Endothelial cell of umbilical vein (primary cell): Measurements from ENCODE around the gene RAB3IL1. TPM values are rescaled to one million over a fixed set of nuclear protein-coding genes. Genes with fewer than 3 reads are reported as not detected.

Experiments
- BruUV-seq: library from RNA; stranded (reverse); fragments of 400-500 nt; replicated peaks from 2 replicates; lab custom pipeline; 2021; lab: Mats Ljungman, UMichigan
- CTCF ChIA-PET: fragments of 300-600, 350-600 bp; sonication (Branson Sonifier 250); formaldehyde crosslinking; loops from one replicate; lab custom pipeline; 2021; ENCODE audit warnings: antibody characterized with exemption, inconsistent platforms; lab: Charles Lee
- POLR2A ChIA-PET: fragments of 300-600, 350-600 bp; sonication (Branson Sonifier 250); formaldehyde crosslinking; loops from one replicate; lab custom pipeline; 2021; ENCODE audit warnings: antibody characterized with exemption, inconsistent platforms; lab: Charles Lee
- DNase-seq: peaks from one replicate; pipeline ENCODE4 v3.0.0-alpha.2; 2011; ENCODE audit warnings: low read depth, low spot score
- FAIRE-seq: peaks from 2 replicates; lab custom pipeline; 2011; peaks lifted over from hg19 to GRCh38; lab: Jason Lieb, UNC
- H2AFZ ChIP-seq: 2 replicates; pipeline ENCODE4 v1.6.0; 2012; ENCODE audit warnings: low read depth, low read length, control low read depth, inconsistent platforms
- H3K27ac ChIP-seq: 2 replicates; pipeline ENCODE4 v1.5.1; 2011; ENCODE audit warnings: low read depth, mild to moderate bottlenecking, control low read depth, low read length, moderate library complexity; ENCODE audit not compliant: insufficient read depth
- H3K27me3 ChIP-seq, 2 experiments: 2 replicates each; pipeline versions ENCODE4 v1.6.0 to v1.6.1; 2011; ENCODE audit warnings: low read length in 2 of 2, mixed read lengths in 1 of 2; ENCODE audit not compliant: control insufficient read depth in 2 of 2, insufficient read depth in 2 of 2
- H3K36me3 ChIP-seq, 2 experiments: 2 replicates in 1 of 2; 3 replicates in 1 of 2; pipeline ENCODE4 v1.5.1; 2011; ENCODE audit warnings: low read length in 2 of 2, mild to moderate bottlenecking in 1 of 2, moderate library complexity in 1 of 2; ENCODE audit not compliant: control insufficient read depth in 2 of 2, insufficient read depth in 2 of 2; ENCODE audit errors: extremely low read depth in 1 of 2
- H3K4me1 ChIP-seq: 3 replicates; pipeline ENCODE4 v1.5.1; 2011; ENCODE audit warnings: mild to moderate bottlenecking, low read length; ENCODE audit not compliant: control insufficient read depth, insufficient read depth; ENCODE audit errors: extremely low read depth
- H3K4me2 ChIP-seq: 2 replicates; pipeline ENCODE4 v1.6.1; 2011; ENCODE audit warnings: low read length, control low read depth, mixed read lengths; ENCODE audit not compliant: insufficient read depth
- H3K4me3 ChIP-seq, 3 experiments: fragments of 200-600 bp in 1 of 3; sonication (generic), shearing (Covaris generic) in 1 of 3; replicated peaks in 1 of 3; 2 replicates each; pipeline ENCODE4 v1.5.1; 2011 to 2016; ENCODE audit warnings: control low read depth in 3 of 3, low read length in 3 of 3, mild to moderate bottlenecking in 2 of 3, inconsistent platforms in 1 of 3, low read depth in 1 of 3, moderate library complexity in 1 of 3; ENCODE audit not compliant: insufficient read depth in 1 of 3
- H3K79me2 ChIP-seq: 2 replicates; pipeline ENCODE4 v1.6.0; 2012; ENCODE audit warnings: low read length, inconsistent platforms; ENCODE audit not compliant: control insufficient read depth, insufficient read depth
- H3K9ac ChIP-seq: replicated peaks from 2 replicates; pipeline ENCODE3; 2011; ENCODE audit warnings: low read length, control low read depth; ENCODE audit not compliant: insufficient read depth; ENCODE audit errors: extremely low read depth
- H3K9me1 ChIP-seq: replicated peaks from 3 replicates; pipeline ENCODE4 v1.6.0; 2011; ENCODE audit warnings: mild to moderate bottlenecking, low read length; ENCODE audit not compliant: control insufficient read depth, insufficient read depth; ENCODE audit errors: extremely low read depth
- H3K9me3 ChIP-seq: replicated peaks from 2 replicates; pipeline ENCODE4 v1.5.1; 2012; ENCODE audit warnings: low read length, inconsistent platforms; ENCODE audit not compliant: control insufficient read depth, insufficient read depth
- H4K20me1 ChIP-seq: replicated peaks from 2 replicates; pipeline ENCODE3; 2011; ENCODE audit warnings: mild to moderate bottlenecking, low read length; ENCODE audit not compliant: control insufficient read depth, insufficient read depth; ENCODE audit errors: extremely low read depth
- EZH2 ChIP-seq: IDR thresholded peaks from 2 replicates; pipeline ENCODE4 v1.6.1; 2012; ENCODE audit warnings: borderline replicate concordance, low read depth, mild to moderate bottlenecking, moderate library complexity, low read length, inconsistent platforms; ENCODE audit not compliant: severe bottlenecking
- FOS ChIP-seq: IDR thresholded peaks from 2 replicates; pipeline ENCODE4 v1.6.1; 2011; ENCODE audit warnings: mild to moderate bottlenecking, low read length, moderate library complexity, borderline replicate concordance; ENCODE audit not compliant: insufficient read depth
- GATA2 ChIP-seq: IDR thresholded peaks from 2 replicates; pipeline ENCODE4 v1.7.0; 2011; ENCODE audit warnings: low read depth, mild to moderate bottlenecking, moderate library complexity, mixed read lengths, low read length; ENCODE audit not compliant: insufficient read length, insufficient read depth
- JUN ChIP-seq: IDR thresholded peaks from 2 replicates; pipeline ENCODE4 v1.6.1; 2011; ENCODE audit warnings: borderline replicate concordance, low read depth; ENCODE audit not compliant: insufficient read length, insufficient read depth
- MYC ChIP-seq: IDR thresholded peaks from one replicate; pipeline ENCODE4 v1.6.1; 2011; ENCODE audit warnings: mild to moderate bottlenecking, low read depth, low read length
- POLR2A ChIP-seq: IDR thresholded peaks from 2 replicates; pipeline ENCODE4 v1.6.1; 2012; ENCODE audit warnings: low read depth, mild to moderate bottlenecking, control low read depth, low read length
- POLR2AphosphoS5 ChIP-seq: IDR thresholded peaks from 2 replicates; pipeline ENCODE4 v1.6.1; 2012; ENCODE audit warnings: low read depth, mild to moderate bottlenecking, control low read depth, low read length, moderate library complexity; ENCODE audit not compliant: insufficient read depth
- dilution Hi-C: fragments of 300-500 bp; cut with MboI; formaldehyde crosslinking; loops from one replicate; pipeline ENCODE4 v1.15.0; 2019; ENCODE audit warnings: low sequenced_read_pairs; ENCODE audit not compliant: extremely low pct_ligation_motif_present
- intact Hi-C: fragments of 100-400 bp; cut with micrococcal nuclease; formaldehyde crosslinking; loops from one replicate; pipeline ENCODE4 v1.10.0; 2022
- polyA plus RNA-seq, 4 experiments: library from polyadenylated mRNA; depleted of rRNA in 3 of 4; stranded (reverse) in 3 of 4; unstranded in 1 of 4; fragments of >200 nt; gene quantifications; 2 replicates each; pipeline versions ENCODE4 v1.2.1 to v1.2.3, GENCODE V29; 2011 to 2012; ENCODE audit warnings: missing spikeins in 1 of 4
- total RNA-seq: library from RNA; stranded (reverse); gene quantifications from 2 replicates; pipeline ENCODE4 v1.2.3, GENCODE V29; 2021
- TF ChIP-seq, protein P1 (sequence below), 2 donors: IDR thresholded peaks; 1 replicate in 1 of 2; 2 replicates in 1 of 2; pipeline ENCODE4 v1.5.1; 2011; ENCODE audit warnings: low read length in 2 of 2, mild to moderate bottlenecking in 2 of 2, moderate library complexity in 2 of 2, control low read depth in 1 of 2, inconsistent platforms in 1 of 2, low read depth in 1 of 2; ENCODE audit not compliant: insufficient read depth in 1 of 2; ENCODE audit errors: extremely low read depth in 1 of 2
- TF ChIP-seq, protein P2 (sequence below): IDR thresholded peaks from 2 replicates; pipeline ENCODE4 v1.6.1; 2011; ENCODE audit not compliant: insufficient read depth, insufficient read length

Gene RAB3IL1
- total and polyA plus RNA-seq, 2 donors (not counting 3 experiments of a cell fraction or from before 2014, with no cell fraction given), result 1.8 to 3.6 TPM

DNA sequence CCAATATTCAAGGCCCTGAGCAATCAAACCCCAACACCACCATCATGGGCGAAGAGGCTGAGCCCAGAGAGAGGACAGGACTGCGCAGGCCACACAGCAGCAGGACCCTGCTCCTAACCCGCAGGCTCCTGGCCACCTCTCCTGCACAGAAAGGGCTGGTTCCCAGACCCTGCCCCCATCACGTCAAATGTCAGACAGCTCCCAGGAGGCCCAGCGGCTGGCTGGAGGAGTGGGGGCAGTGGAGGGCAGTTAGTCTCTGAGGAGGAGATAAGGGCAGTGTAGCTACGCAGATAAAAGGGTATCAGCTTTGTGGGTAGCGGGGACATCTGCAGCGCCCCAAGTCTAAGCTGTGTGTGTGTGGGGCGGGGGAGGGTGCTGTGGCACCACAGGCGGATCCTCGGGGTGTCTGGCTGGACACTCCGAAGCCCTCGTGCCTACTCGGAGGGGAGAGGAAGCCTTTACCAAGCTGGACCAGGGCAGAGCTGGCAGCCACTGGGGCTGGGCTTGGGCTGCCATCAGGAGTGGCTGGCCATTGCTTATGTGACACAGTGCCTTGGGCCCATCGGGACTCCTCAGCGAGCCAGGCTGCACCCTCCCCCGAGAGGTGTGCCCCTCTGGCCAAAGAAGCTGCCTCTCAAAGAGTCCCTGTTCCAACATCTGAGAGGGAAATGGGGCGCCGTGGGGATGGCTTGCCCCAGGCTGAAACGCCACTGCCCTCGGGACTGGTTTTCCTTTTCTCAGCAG, 47.5 kb downstream of the RAB3IL1 start:
- no peak overlapping the region for H3K4me2 ChIP-seq
- CTCF ChIA-PET, result interaction anchor here (0.8 to 6.6 kb wide), 16 partner anchors 11 to 238 kb away, joined by 3 to 127 read pairs (median 15); no protein-coding TSS in a partner anchor
- FAIRE-seq, result no peak

More for the DNA sequence above, 47.5 kb downstream of the RAB3IL1 start:
- dilution Hi-C loops (no loop called here), intact Hi-C loops (no loop called here)
- TF ChIP-seq, protein P1, sequence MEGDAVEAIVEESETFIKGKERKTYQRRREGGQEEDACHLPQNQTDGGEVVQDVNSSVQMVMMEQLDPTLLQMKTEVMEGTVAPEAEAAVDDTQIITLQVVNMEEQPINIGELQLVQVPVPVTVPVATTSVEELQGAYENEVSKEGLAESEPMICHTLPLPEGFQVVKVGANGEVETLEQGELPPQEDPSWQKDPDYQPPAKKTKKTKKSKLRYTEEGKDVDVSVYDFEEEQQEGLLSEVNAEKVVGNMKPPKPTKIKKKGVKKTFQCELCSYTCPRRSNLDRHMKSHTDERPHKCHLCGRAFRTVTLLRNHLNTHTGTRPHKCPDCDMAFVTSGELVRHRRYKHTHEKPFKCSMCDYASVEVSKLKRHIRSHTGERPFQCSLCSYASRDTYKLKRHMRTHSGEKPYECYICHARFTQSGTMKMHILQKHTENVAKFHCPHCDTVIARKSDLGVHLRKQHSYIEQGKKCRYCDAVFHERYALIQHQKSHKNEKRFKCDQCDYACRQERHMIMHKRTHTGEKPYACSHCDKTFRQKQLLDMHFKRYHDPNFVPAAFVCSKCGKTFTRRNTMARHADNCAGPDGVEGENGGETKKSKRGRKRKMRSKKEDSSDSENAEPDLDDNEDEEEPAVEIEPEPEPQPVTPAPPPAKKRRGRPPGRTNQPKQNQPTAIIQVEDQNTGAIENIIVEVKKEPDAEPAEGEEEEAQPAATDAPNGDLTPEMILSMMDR (IDR thresholded peaks at IDR 0.05; ENCODE audit: extremely low read depth in 1 of 2, insufficient read depth in 1 of 2, low read depth in 1 of 2, low read length in 2 of 2), result no peak
- TF ChIP-seq, protein P2, sequence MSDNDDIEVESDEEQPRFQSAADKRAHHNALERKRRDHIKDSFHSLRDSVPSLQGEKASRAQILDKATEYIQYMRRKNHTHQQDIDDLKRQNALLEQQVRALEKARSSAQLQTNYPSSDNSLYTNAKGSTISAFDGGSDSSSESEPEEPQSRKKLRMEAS, result no peak
- TF ChIP-seq MYC, result no peak
- TF ChIP-seq EZH2, result no peak
- no peak for TF ChIP-seq POLR2AphosphoS5
- TF ChIP-seq POLR2A, result no peak
- no peak for TF ChIP-seq GATA2
- TF ChIP-seq FOS, result no peak
- no peak for TF ChIP-seq JUN
- H3K36me3 ChIP-seq, result peaks cover 4 to 5% of the 10 kb centered on the region in 2 experiments
- no peaks in the 10 kb centered on the region for H4K20me1 ChIP-seq
- H3K9me1 ChIP-seq, result no peaks in the 10 kb centered on the region
- H3K27me3 ChIP-seq, result no peaks in the 10 kb centered on the region
- H3K79me2 ChIP-seq, result no peaks in the 10 kb centered on the region
- H3K4me3 ChIP-seq, result no peak overlapping the region
- peaks cover 9% of the 10 kb centered on the region for H3K4me1 ChIP-seq
- no peak overlapping the region for H3K9ac ChIP-seq
- BruUV-seq, result no TSS peak
- H3K9me3 ChIP-seq, result no peaks in the 10 kb centered on the region
- no peak overlapping the region for H2AFZ ChIP-seq
- POLR2A ChIA-PET, result interaction anchor here (0.6 kb wide), 1 partner anchor 35 kb away, joined by 5 read pairs; no protein-coding TSS in a partner anchor
- DNase-seq, result no peak
- no peak overlapping the region for H3K27ac ChIP-seq
